ENCODE data around the gene FADS2. TPM values are rescaled to one million over a fixed set of nuclear protein-coding genes. Genes with fewer than 3 reads are reported as not detected.

FADS2 gene
- total and polyA plus RNA-seq, 2 experiments from 2014 or later: 124 to 392 TPM

DNA sequence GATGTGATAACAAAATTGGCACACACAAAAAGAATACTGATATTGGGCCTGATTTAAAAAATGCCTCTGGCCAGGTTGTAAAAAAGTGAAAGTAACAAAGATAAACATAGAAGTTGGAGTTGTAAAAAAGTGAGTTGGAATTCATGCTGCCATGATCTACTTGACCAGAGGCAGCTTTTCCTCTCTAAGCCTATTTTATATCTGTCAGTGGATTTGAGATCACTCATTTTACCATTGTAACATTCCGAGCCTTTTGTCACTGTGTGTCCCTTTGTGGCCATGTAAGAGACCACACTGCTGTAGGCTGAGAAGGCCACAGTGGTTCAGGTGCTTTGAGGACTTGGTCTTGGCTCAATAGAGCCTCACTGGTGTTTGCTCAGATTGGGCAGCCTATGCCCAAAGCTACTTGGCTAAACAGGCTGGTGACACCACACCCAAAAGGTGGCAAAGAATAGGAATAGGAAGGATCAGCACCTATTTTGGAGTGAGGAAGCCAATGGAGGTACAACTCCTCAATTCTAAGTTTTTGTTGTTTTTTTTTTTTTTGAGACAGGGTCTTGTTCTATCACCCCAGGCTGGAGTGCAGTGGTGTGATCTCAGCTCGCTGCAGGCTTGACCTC is 28.3 kb upstream of the FADS2 start:
- Mint-ChIP-seq H3K27ac (no peak overlapping the region), H3K4me3 (no peak overlapping the region), H3K36me3 (ENCODE audit: low read depth) (peaks cover 85% of the 10 kb centered on the region), H3K4me1 (peaks cover 5% of the 10 kb centered on the region; the same call in 1 of the 3 replicates), H3K27me3 (ENCODE audit: insufficient read depth, low read depth, poor library complexity) (no peaks in the 10 kb centered on the region), H3K9me3 (no peaks in the 10 kb centered on the region)
- Histone ChIP-seq H3K4me3 (no peak overlapping the region), H3K79me2 (replicated peaks; ENCODE audit: insufficient read depth) (peaks cover 14% of the 10 kb centered on the region), H3K4me1 (ENCODE audit: insufficient read depth) (no peaks in the 10 kb centered on the region), H3F3A (replicated peaks; ENCODE audit: low read depth) (peaks cover 20% of the 10 kb centered on the region; the same call in 1 of the 2 replicates), H3K27me3 (ENCODE audit: insufficient read depth) (no peaks in the 10 kb centered on the region), H3K4me2 (no peak overlapping the region), H2AFZ (no peak overlapping the region), H3K36me3 (ENCODE audit: insufficient read depth) (peaks cover 27% of the 10 kb centered on the region), H4K20me1 (replicated peaks; ENCODE audit: insufficient read depth) (peaks cover 17% of the 10 kb centered on the region), H3K27ac (ENCODE audit: low read depth) (peak overlapping the region; percentile 78; the same call in 1 of the 2 replicates), H3K9me2 (ENCODE audit: insufficient read depth) (no peaks in the 10 kb centered on the region)
- DNase-seq (ENCODE audit: low spot score) (no peak), ATAC-seq (no peak)
- TF ChIP-seq ZNF114 (CRISPR knock-in tag; IDR thresholded peaks at IDR 0.05): no peak

DNA sequence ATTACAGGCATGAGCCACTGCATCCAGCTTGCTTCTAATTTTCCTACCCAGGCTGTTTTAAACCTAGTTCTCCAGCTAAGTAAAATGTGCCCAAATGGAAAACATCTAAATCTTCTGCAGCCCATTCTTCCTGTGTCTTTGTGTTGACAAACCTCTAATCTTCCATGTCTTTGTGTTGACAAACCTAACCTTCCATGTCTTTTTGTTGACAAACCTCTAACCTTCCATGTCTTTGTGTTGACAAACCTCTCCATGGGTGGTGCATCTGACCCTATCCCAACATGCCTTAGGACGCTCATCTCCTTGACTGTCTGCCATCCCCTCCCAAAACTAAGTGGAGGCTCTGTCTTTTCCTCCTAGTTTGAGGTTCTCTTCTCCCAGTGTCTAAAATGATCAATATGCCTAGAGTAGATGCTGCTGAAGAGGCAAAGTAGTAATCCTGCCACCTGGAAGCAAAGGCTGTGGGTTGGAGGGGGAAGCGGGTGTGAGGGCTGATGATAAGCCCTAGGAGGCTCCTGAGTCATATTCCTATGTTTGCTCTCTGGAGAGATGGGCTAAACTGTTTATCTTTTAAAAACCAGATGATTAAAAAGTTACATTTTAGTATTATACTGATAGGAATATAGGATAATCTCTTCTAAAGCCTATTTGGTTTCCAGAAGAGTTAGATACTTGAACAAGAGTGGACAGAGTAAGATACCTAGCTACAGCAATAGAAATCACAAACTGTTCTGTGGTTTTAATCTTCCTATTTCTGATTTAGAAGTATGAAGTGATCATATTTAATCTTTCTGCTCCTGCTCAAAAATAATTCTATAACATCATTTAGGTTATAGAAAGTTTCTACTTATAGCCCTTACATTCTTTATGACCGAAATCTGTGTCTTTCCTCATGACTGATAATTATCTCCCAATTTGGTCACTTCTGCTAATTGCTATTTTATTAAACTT is 27.5 kb upstream of the FADS2 start:
- H3K36me3 Mint-ChIP-seq (ENCODE audit: low read depth): peaks cover 84% of the 10 kb centered on the region
- H3K27ac ChIP-seq (ENCODE audit: low read depth): no peak overlapping the region; the same call in 1 of the 2 replicates
- H3F3A ChIP-seq (replicated peaks; ENCODE audit: low read depth): peaks cover 19% of the 10 kb centered on the region; the same call in 1 of the 2 replicates
- TF ChIP-seq, protein P1, sequence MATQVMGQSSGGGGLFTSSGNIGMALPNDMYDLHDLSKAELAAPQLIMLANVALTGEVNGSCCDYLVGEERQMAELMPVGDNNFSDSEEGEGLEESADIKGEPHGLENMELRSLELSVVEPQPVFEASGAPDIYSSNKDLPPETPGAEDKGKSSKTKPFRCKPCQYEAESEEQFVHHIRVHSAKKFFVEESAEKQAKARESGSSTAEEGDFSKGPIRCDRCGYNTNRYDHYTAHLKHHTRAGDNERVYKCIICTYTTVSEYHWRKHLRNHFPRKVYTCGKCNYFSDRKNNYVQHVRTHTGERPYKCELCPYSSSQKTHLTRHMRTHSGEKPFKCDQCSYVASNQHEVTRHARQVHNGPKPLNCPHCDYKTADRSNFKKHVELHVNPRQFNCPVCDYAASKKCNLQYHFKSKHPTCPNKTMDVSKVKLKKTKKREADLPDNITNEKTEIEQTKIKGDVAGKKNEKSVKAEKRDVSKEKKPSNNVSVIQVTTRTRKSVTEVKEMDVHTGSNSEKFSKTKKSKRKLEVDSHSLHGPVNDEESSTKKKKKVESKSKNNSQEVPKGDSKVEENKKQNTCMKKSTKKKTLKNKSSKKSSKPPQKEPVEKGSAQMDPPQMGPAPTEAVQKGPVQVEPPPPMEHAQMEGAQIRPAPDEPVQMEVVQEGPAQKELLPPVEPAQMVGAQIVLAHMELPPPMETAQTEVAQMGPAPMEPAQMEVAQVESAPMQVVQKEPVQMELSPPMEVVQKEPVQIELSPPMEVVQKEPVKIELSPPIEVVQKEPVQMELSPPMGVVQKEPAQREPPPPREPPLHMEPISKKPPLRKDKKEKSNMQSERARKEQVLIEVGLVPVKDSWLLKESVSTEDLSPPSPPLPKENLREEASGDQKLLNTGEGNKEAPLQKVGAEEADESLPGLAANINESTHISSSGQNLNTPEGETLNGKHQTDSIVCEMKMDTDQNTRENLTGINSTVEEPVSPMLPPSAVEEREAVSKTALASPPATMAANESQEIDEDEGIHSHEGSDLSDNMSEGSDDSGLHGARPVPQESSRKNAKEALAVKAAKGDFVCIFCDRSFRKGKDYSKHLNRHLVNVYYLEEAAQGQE (IDR thresholded peaks at IDR 0.05; ENCODE audit: unreplicated experiment): no peak
- TF ChIP-seq EZH2 (IDR thresholded peaks at IDR 0.05; ENCODE audit: low read depth, unreplicated experiment): no peak
- no peak for TF ChIP-seq JUNB (IDR thresholded peaks at IDR 0.05; ENCODE audit: unreplicated experiment)
- H3K4me3 Mint-ChIP-seq: no peak overlapping the region
- no peak overlapping the region for H3K4me2 ChIP-seq
- peaks cover under 1% of the 10 kb centered on the region for H3K27me3 Mint-ChIP-seq (ENCODE audit: insufficient read depth, low read depth, poor library complexity)
- H3K9me3 Mint-ChIP-seq: no peaks in the 10 kb centered on the region
- no peaks in the 10 kb centered on the region for H3K27me3 ChIP-seq (ENCODE audit: insufficient read depth)
- no peaks in the 10 kb centered on the region for H3K4me1 ChIP-seq (ENCODE audit: insufficient read depth)
- no peak overlapping the region for H3K4me3 ChIP-seq
- H3K79me2 ChIP-seq (replicated peaks; ENCODE audit: insufficient read depth): peaks cover 8% of the 10 kb centered on the region
- DNase-seq (ENCODE audit: low spot score) (no peak), ATAC-seq (no peak)
- H3K4me1 Mint-ChIP-seq: peaks cover 5% of the 10 kb centered on the region; the same call in 1 of the 3 replicates
- no peak overlapping the region for H2AFZ ChIP-seq
- peaks cover 13% of the 10 kb centered on the region for H4K20me1 ChIP-seq (replicated peaks; ENCODE audit: insufficient read depth)
- H3K9me2 ChIP-seq (ENCODE audit: insufficient read depth): no peaks in the 10 kb centered on the region
- H3K36me3 ChIP-seq (ENCODE audit: insufficient read depth): peaks cover 31% of the 10 kb centered on the region
- H3K27ac Mint-ChIP-seq: no peak overlapping the region
